ENCODE data around the gene COLEC11.

GRCh38 chr2:3587432-3587831 lies 7.5 kb upstream of the COLEC11 start:
- TF ChIP-seq POLR2A (IDR thresholded peaks at IDR 0.05) (no peak), CTCF (IDR thresholded peaks at IDR 0.05) (no peak)
